ENCODE data around the gene TRIO.

Gene TRIO

DNA sequence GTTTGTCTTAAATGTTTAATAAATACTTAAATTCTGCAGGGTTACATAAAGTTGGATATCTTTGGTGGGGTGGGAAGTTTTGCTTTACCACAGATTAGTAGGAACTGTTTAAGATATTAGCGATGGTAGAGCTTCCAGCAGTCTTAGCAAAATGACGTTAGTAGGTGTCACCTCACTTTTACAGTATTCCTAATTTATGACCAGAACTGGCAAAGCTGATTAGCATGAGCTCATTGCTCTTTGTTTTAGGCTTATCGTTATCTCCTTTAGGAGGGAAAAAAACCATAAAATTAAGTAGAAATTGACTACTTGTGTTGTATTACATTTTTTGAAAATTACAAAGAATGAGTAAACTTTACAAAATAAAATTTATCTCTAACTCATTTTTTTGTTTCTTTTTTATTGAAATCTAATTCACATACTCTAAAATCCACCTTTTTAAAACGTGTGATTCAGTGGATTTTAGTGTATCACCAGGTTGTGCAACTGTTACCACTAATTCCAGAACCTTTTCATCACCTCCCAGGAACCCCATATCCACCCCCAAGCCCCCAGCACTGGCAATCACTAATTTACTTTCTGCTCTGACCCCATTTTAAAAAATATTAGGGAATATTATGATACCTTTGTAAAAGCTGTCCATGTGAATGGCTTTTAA is 129.5 kb downstream of the TRIO start (continued):
- TF ChIP-seq ZNF366 (tag by site-specific recombination; conservative IDR thresholded peaks at IDR 0.05) (peak; percentile 97), ZSCAN16 (tag by site-specific recombination; IDR thresholded peaks at IDR 0.05) (no peak), ZBTB48 (tag by site-specific recombination; IDR thresholded peaks at IDR 0.05) (no peak), ZNF239 (tag by site-specific recombination; IDR thresholded peaks at IDR 0.05) (no peak), ZNF555 (tag by site-specific recombination; conservative IDR thresholded peaks at IDR 0.05) (no peak), ZNF132 (tag by site-specific recombination; IDR thresholded peaks at IDR 0.05; ENCODE audit: borderline replicate concordance) (no peak), ZNF140 (tag by site-specific recombination; IDR thresholded peaks at IDR 0.05) (no peak), GFI1B (tag by site-specific recombination; IDR thresholded peaks at IDR 0.05) (no peak), ZNF677 (tag by site-specific recombination; IDR thresholded peaks at IDR 0.05) (no peak), ZNF664 (tag by site-specific recombination; IDR thresholded peaks at IDR 0.05) (no peak), ZBTB1 (tag by site-specific recombination; IDR thresholded peaks at IDR 0.05) (no peak), HOXC10 (CRISPR knock-in tag; IDR thresholded peaks at IDR 0.05) (no peak), ZNF837 (tag by site-specific recombination; IDR thresholded peaks at IDR 0.05) (no peak), ZSCAN23 (tag by site-specific recombination; IDR thresholded peaks at IDR 0.05) (0 out of 2 replicates have a peak, but pooled peaks have one; percentile 36), ZNF354C (tag by site-specific recombination; IDR thresholded peaks at IDR 0.05; ENCODE audit: borderline replicate concordance, low read depth) (no peak), GLI4 (tag by site-specific recombination; IDR thresholded peaks at IDR 0.05) (no peak), KLF1 (tag by site-specific recombination; IDR thresholded peaks at IDR 0.05) (peak; percentile 16; the same call in 1 of the 2 replicates), SCRT1 (tag by site-specific recombination; IDR thresholded peaks at IDR 0.05; ENCODE audit: borderline replicate concordance) (no peak), KLF8 (tag by site-specific recombination; IDR thresholded peaks at IDR 0.05) (peak; percentile 72), GLI2 (tag by site-specific recombination; IDR thresholded peaks at IDR 0.05; ENCODE audit: borderline replicate concordance, low read depth) (peak; percentile 85), ZNF311 (tag by site-specific recombination; IDR thresholded peaks at IDR 0.05; ENCODE audit: borderline replicate concordance) (no peak), ZNF202 (tag by site-specific recombination; IDR thresholded peaks at IDR 0.05; ENCODE audit: borderline replicate concordance) (no peak), ZNF324 (tag by site-specific recombination; IDR thresholded peaks at IDR 0.05) (no peak), ZNF707 (tag by site-specific recombination; IDR thresholded peaks at IDR 0.05) (no peak), ZNF785 (tag by site-specific recombination; IDR thresholded peaks at IDR 0.05) (no peak), ZNF626 (tag by site-specific recombination; IDR thresholded peaks at IDR 0.05) (no peak), TCF7L2 (IDR thresholded peaks at IDR 0.05; ENCODE audit: borderline replicate concordance, low read depth, low read length) (no peak), SALL2 (tag by site-specific recombination; IDR thresholded peaks at IDR 0.05; ENCODE audit: borderline replicate concordance) (no peak), ZNF600 (tag by site-specific recombination; IDR thresholded peaks at IDR 0.05) (no peak)
- TF ChIP-seq, protein P1, sequence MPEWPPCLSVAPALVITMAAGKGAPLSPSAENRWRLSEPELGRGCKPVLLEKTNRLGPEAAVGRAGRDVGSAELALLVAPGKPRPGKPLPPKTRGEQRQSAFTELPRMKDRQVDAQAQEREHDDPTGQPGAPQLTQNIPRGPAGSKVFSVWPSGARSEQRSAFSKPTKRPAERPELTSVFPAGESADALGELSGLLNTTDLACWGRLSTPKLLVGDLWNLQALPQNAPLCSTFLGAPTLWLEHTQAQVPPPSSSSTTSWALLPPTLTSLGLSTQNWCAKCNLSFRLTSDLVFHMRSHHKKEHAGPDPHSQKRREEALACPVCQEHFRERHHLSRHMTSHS (tag by site-specific recombination; IDR thresholded peaks at IDR 0.05), result no peak
- TF ChIP-seq, protein P2, sequence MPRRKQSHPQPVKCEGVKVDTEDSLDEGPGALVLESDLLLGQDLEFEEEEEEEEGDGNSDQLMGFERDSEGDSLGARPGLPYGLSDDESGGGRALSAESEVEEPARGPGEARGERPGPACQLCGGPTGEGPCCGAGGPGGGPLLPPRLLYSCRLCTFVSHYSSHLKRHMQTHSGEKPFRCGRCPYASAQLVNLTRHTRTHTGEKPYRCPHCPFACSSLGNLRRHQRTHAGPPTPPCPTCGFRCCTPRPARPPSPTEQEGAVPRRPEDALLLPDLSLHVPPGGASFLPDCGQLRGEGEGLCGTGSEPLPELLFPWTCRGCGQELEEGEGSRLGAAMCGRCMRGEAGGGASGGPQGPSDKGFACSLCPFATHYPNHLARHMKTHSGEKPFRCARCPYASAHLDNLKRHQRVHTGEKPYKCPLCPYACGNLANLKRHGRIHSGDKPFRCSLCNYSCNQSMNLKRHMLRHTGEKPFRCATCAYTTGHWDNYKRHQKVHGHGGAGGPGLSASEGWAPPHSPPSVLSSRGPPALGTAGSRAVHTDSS (tag by site-specific recombination; IDR thresholded peaks at IDR 0.05), result peak; percentile 22; the same call in 1 of the 2 replicates
- TF ChIP-seq, protein P3, sequence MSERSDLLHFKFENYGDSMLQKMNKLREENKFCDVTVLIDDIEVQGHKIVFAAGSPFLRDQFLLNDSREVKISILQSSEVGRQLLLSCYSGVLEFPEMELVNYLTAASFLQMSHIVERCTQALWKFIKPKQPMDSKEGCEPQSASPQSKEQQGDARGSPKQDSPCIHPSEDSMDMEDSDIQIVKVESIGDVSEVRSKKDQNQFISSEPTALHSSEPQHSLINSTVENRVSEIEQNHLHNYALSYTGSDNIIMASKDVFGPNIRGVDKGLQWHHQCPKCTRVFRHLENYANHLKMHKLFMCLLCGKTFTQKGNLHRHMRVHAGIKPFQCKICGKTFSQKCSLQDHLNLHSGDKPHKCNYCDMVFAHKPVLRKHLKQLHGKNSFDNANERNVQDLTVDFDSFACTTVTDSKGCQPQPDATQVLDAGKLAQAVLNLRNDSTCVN (tag by site-specific recombination; optimal IDR thresholded peaks at IDR 0.05), result no peak
- TF ChIP-seq, protein P4, sequence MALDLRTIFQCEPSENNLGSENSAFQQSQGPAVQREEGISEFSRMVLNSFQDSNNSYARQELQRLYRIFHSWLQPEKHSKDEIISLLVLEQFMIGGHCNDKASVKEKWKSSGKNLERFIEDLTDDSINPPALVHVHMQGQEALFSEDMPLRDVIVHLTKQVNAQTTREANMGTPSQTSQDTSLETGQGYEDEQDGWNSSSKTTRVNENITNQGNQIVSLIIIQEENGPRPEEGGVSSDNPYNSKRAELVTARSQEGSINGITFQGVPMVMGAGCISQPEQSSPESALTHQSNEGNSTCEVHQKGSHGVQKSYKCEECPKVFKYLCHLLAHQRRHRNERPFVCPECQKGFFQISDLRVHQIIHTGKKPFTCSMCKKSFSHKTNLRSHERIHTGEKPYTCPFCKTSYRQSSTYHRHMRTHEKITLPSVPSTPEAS (tag by site-specific recombination; IDR thresholded peaks at IDR 0.05), result no peak
- TF ChIP-seq, protein P5, sequence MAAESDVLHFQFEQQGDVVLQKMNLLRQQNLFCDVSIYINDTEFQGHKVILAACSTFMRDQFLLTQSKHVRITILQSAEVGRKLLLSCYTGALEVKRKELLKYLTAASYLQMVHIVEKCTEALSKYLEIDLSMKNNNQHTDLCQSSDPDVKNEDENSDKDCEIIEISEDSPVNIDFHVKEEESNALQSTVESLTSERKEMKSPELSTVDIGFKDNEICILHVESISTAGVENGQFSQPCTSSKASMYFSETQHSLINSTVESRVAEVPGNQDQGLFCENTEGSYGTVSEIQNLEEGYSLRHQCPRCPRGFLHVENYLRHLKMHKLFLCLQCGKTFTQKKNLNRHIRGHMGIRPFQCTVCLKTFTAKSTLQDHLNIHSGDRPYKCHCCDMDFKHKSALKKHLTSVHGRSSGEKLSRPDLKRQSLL (tag by site-specific recombination; IDR thresholded peaks at IDR 0.05), result peak; percentile 17; the same call in 1 of the 2 replicates
- TF ChIP-seq, protein P6, sequence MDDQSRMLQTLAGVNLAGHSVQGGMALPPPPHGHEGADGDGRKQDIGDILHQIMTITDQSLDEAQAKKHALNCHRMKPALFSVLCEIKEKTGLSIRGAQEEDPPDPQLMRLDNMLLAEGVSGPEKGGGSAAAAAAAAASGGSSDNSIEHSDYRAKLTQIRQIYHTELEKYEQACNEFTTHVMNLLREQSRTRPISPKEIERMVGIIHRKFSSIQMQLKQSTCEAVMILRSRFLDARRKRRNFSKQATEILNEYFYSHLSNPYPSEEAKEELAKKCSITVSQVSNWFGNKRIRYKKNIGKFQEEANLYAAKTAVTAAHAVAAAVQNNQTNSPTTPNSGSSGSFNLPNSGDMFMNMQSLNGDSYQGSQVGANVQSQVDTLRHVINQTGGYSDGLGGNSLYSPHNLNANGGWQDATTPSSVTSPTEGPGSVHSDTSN (CRISPR knock-in tag; IDR thresholded peaks at IDR 0.05), result no peak
